ENCODE measurements around the gene GSC2.

GSC2 gene

GRCh38 chr22:19152942-19153883, 3.1 kb upstream of the GSC2 start:
- DNase-seq = no peak

GRCh38 chr22:19151329-19152191, 1.5 kb upstream of the GSC2 start:
- DNase-seq = no peak

GRCh38 chr22:19150482-19151328, 613 bp upstream of the GSC2 start:
- DNase-seq = no peak

GRCh38 chr22:19149047-19149883, 827 bp downstream of the GSC2 start:
- no peak for DNase-seq

GRCh38 chr22:19148417-19149046, 1.6 kb downstream of the GSC2 start:
- DNase-seq = no peak

GRCh38 chr22:19147195-19147780, 2.8 kb downstream of the GSC2 start:
- no peak for DNase-seq

- DNase-seq = no peak
Measured at GRCh38 chr22:19146215-19146968, 3.7 kb downstream of the GSC2 start.

GRCh38 chr22:19143967-19144400, 6.1 kb downstream of the GSC2 start:
- DNase-seq = no peak

GRCh38 chr22:19143212-19143611, 6.9 kb downstream of the GSC2 start:
- no peak for DNase-seq

GRCh38 chr22:19142394-19142793, 7.7 kb downstream of the GSC2 start:
- no peak for DNase-seq

- no peak for DNase-seq
Measured at GRCh38 chr22:19139974-19140373, 10.1 kb downstream of the GSC2 start.

- no peak for DNase-seq
Measured at GRCh38 chr22:19139001-19139356, 11.1 kb downstream of the GSC2 start.

GRCh38 chr22:19138217-19139000, 11.7 kb downstream of the GSC2 start:
- DNase-seq = no peak

GRCh38 chr22:19137384-19138216, 12.5 kb downstream of the GSC2 start:
- DNase-seq = no peak

GRCh38 chr22:19136915-19137314, 13.2 kb downstream of the GSC2 start:
- no peak for DNase-seq

- DNase-seq = no peak
Measured at GRCh38 chr22:19134874-19135273, 15.2 kb downstream of the GSC2 start.

- no peak for DNase-seq
Measured at GRCh38 chr22:19134176-19134831, 15.8 kb downstream of the GSC2 start.

- DNase-seq = no peak
Measured at GRCh38 chr22:19133561-19133960, 16.5 kb downstream of the GSC2 start.
